Gastrocnemius medialis (tissue), 4 donors: Measurements from ENCODE around the gene EZR. TPM values are rescaled to one million over a fixed set of nuclear protein-coding genes. Genes with fewer than 3 reads are reported as not detected.

Experiments
- ATAC-seq, 2 donors: fragments of 150-250 bp; one replicate each; pipeline ENCODE4 v1.9.1; 2016
- DNase-seq, 2 donors: peaks; one replicate each; pipeline ENCODE4 v3.0.0-alpha.2; 2019
- H3K27ac ChIP-seq, 4 donors: fragments of 200-600 bp; sonication (generic); 1 replicate in 1 of 4; 2 replicates in 3 of 4; pipeline ENCODE4 v1.5.1; 2016 to 2018; ENCODE audit warnings: mild to moderate bottlenecking in 2 of 4, moderate library complexity in 1 of 4
- H3K27me3 ChIP-seq, 3 donors: fragments of 200-600 bp; sonication (generic) in 2 of 3; 1 replicate in 1 of 3; 2 replicates in 2 of 3; pipeline versions ENCODE4 v1.5.1 to v1.6.0; 2016 to 2019; ENCODE audit warnings: mild to moderate bottlenecking in 1 of 3, moderate library complexity in 1 of 3
- H3K36me3 ChIP-seq, 2 donors: fragments of 200-600 bp; sonication (generic) in 1 of 2; one replicate each; pipeline ENCODE4 v1.5.1; 2017 to 2018
- H3K4me1 ChIP-seq, 2 donors: fragments of 200-600 bp; sonication (generic) in 1 of 2; one replicate each; pipeline ENCODE4 v1.5.1; 2016 to 2017; ENCODE audit warnings: mild to moderate bottlenecking in 2 of 2
- H3K4me3 ChIP-seq, 4 donors: fragments of 200-600 bp; sonication (generic) in 3 of 4; 1 replicate in 1 of 4; 2 replicates in 3 of 4; pipeline ENCODE4 v1.5.1; 2016 to 2019; ENCODE audit warnings: mild to moderate bottlenecking in 2 of 4
- H3K9me3 ChIP-seq, 3 donors: fragments of 200-600 bp; sonication (generic) in 2 of 3; 1 replicate in 1 of 3; 2 replicates in 2 of 3; pipeline ENCODE4 v1.5.1; 2016 to 2019
- POLR2A ChIP-seq, 2 donors: fragments of 450-650 bp; IDR thresholded peaks; one replicate each; pipeline ENCODE4 v1.6.1; 2017; ENCODE audit warnings: antibody characterized with exemption in 2 of 2, mild to moderate bottlenecking in 2 of 2, moderate library complexity in 2 of 2
- in situ Hi-C, 4 donors: fragments of 200-750 bp; cut with MboI; loops; one replicate each; pipeline versions ENCODE4 v1.15.0 to v1.8.0; 2017; ENCODE audit warnings: low sequenced_read_pairs in 4 of 4
- intact Hi-C: fragments of 100-400 bp; cut with DNase I; formaldehyde crosslinking; loops from one replicate; pipeline ENCODE4 v1.15.1; 2023; ENCODE audit warnings: low total_unique reads
- total RNA-seq, 4 donors: library from RNA; depleted of rRNA; stranded (reverse); fragments of >200 nt; gene quantifications; one replicate each; pipeline versions ENCODE4 v1.1.0 to v1.2.3, GENCODE V29; 2016
- TF ChIP-seq, protein P1 (sequence below), 5 experiments: fragments of 450-650 bp in 3 of 5; fragments of 200-600 bp in 2 of 5; sonication (generic) in 2 of 5; IDR thresholded peaks in 4 of 5; conservative IDR thresholded peaks in 1 of 5; 1 replicate in 4 of 5; 2 replicates in 1 of 5; pipeline ENCODE4 v1.5.1; 2016 to 2019; ENCODE audit warnings: antibody characterized with exemption in 5 of 5, mild to moderate bottlenecking in 3 of 5, moderate library complexity in 3 of 5

Gene EZR
- total RNA-seq, 4 donors from 2014 or later, result 18.1 to 54.1 (median 33.6) TPM

DNA sequence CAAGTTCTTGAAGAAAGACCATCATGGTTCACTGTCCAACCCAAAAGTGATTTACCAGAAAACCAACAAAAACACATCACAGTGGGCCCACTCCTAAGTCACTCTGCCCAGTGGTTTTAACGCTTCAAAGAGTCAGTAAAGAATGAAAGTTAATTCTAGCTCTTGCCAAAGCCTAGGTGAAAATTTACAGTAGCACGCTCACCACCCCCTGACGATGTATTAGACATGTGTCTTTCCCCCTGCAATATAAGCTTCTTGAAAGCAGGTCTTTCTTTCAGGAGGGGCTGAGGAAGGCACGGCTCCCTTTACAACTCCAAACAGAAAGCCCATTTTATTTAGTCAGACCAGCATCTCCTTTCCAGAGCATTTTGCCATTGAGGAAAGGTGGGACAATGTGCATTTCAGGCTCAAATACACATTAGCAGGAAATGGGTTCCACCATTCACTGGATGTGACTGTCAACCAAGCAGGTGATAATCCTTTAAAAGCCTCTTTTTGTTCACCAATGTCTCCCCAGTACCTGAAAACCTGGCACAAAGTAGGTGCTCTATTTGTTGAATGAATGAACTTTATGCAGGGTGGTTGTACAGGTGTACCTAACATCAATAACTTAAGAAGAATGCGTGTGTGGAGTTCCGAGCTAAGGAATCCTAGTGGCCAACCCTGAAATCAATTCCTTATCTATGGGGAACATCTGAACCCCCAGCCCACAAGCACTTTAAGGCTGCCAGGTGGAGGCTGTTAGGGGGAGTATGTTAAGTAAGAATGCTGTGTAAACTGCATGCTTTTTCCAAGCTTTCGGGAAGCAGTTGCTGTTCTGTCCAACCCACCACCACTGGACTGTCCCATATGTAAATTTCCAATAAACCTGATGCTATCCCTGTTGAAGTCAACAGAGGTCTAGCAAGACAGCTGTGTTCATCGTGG is 11.4 kb downstream of the EZR start:
- intact Hi-C loops (no loop called here), in situ Hi-C loops (no loop called here)
- ATAC-seq, result no peak
- DNase-seq, result no peak
- no peaks in the 10 kb centered on the region for H3K27me3 ChIP-seq
- H3K4me3 ChIP-seq, result no peak overlapping the region
- H3K9me3 ChIP-seq, result no peaks in the 10 kb centered on the region
- H3K36me3 ChIP-seq, result no peaks in the 10 kb centered on the region
- TF ChIP-seq, protein P1, sequence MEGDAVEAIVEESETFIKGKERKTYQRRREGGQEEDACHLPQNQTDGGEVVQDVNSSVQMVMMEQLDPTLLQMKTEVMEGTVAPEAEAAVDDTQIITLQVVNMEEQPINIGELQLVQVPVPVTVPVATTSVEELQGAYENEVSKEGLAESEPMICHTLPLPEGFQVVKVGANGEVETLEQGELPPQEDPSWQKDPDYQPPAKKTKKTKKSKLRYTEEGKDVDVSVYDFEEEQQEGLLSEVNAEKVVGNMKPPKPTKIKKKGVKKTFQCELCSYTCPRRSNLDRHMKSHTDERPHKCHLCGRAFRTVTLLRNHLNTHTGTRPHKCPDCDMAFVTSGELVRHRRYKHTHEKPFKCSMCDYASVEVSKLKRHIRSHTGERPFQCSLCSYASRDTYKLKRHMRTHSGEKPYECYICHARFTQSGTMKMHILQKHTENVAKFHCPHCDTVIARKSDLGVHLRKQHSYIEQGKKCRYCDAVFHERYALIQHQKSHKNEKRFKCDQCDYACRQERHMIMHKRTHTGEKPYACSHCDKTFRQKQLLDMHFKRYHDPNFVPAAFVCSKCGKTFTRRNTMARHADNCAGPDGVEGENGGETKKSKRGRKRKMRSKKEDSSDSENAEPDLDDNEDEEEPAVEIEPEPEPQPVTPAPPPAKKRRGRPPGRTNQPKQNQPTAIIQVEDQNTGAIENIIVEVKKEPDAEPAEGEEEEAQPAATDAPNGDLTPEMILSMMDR (IDR thresholded peaks at IDR 0.05 in 4 of 5, conservative IDR thresholded peaks at IDR 0.05 in 1 of 5), result no peak
- no peak for TF ChIP-seq POLR2A (IDR thresholded peaks at IDR 0.05)
- H3K27ac ChIP-seq, result no peak overlapping the region
- H3K4me1 ChIP-seq, result peaks cover 0 to 17% of the 10 kb centered on the region in 2 donors

DNA sequence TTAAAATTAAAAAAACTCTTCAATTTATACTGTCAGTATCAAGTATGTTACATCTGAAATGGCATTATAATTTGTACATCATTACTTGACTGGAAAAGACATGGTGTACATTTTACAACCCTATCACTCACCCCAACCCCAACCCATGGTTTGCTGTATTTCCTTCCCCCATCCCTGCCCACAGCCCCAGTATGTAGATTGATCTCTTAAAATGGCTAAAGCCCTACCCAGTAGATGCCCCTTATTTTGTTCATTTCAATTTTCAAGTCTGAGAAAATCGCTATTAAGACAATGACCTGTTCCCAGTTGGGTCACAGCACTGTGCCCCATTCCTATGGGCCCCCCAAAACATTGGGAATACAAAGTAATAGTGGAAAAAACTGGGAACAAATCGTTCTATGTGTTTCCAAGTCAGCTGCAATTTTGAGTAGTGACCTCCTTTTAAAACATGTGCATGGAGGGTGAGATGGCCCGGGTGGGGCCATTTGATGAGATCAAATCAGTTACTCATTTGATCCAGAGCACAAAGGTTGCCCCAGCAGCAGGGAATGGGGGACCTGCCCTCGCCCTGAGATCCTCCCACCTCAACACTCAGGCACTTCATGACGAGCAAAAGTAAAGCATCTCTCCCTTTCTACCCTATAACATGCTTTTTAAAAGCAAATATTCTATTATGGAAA is 13.3 kb downstream of the EZR start:
- ATAC-seq, result no peak
- Histone ChIP-seq H3K4me1 (peaks cover 4 to 20% of the 10 kb centered on the region in 2 donors), H3K36me3 (no peaks in the 10 kb centered on the region), H3K9me3 (no peaks in the 10 kb centered on the region), H3K27ac (no peak overlapping the region), H3K4me3 (no peak overlapping the region), H3K27me3 (no peaks in the 10 kb centered on the region)
- in situ Hi-C loops (no loop called here), intact Hi-C loops (no loop called here)
- TF ChIP-seq, protein P1 (IDR thresholded peaks at IDR 0.05 in 4 of 5, conservative IDR thresholded peaks at IDR 0.05 in 1 of 5), result no peak
- no peak for TF ChIP-seq POLR2A (IDR thresholded peaks at IDR 0.05)
- no peak for DNase-seq

DNA sequence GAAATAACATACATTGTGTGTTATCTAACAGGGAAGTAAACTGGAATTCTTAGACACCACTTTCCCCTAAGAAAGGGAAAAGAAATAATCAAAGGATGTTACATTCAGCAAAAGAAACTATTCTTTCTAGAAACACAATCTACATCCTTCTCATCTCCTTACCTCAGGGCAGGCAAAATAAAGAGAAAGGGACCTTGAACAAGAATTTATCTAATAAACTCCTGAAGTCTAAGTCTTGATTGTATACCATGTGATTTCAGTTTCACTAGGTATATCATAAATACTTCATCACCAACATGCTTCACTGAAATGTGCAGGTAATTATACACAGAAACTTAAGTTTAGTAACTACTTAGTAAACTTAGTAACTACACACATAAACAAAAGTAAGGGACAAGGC is 15.0 kb downstream of the EZR start:
- ATAC-seq, result no peak
- Histone ChIP-seq H3K27me3 (no peaks in the 10 kb centered on the region), H3K27ac (peak overlapping the region in 1 of 4 donors; percentile 54), H3K4me1 (peaks cover 6 to 20% of the 10 kb centered on the region in 2 donors), H3K36me3 (no peaks in the 10 kb centered on the region), H3K4me3 (no peak overlapping the region), H3K9me3 (no peaks in the 10 kb centered on the region)
- intact Hi-C loops, result no loop called here
- in situ Hi-C loops, result no loop called here
- TF ChIP-seq, protein P1 (IDR thresholded peaks at IDR 0.05 in 4 of 5, conservative IDR thresholded peaks at IDR 0.05 in 1 of 5), result no peak
- TF ChIP-seq POLR2A (IDR thresholded peaks at IDR 0.05), result no peak
- no peak for DNase-seq

DNA sequence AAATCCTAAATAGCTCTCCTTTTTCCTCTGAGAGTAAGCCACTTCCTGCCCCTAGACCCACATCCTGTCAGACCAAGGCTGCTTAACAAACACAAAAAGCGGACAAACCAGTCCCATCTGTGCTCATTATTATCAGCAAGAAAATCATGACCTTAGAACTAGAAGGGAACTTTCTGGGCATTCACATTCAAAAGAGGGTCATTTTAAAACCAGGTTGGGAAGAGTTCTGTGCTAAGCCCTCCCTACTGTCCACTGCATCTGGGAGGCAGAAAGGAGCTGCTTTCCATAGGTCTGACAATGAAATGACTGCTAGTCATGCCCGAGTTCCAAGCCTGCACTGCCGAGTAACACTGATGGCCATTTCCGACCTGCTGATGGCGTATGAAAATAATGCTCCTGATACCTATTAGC is 15.4 kb downstream of the EZR start:
- intact Hi-C loops, result no loop called here
- Histone ChIP-seq H3K4me1 (peaks cover 11 to 24% of the 10 kb centered on the region in 2 donors), H3K27me3 (no peaks in the 10 kb centered on the region), H3K36me3 (no peaks in the 10 kb centered on the region), H3K27ac (peak overlapping the region in 1 of 4 donors; percentile 54), H3K4me3 (no peak overlapping the region), H3K9me3 (no peaks in the 10 kb centered on the region)
- no peak for ATAC-seq
- TF ChIP-seq, protein P1 (IDR thresholded peaks at IDR 0.05 in 4 of 5, conservative IDR thresholded peaks at IDR 0.05 in 1 of 5), result no peak
- TF ChIP-seq POLR2A (IDR thresholded peaks at IDR 0.05), result no peak
- in situ Hi-C loops, result no loop called here
- no peak for DNase-seq
